B cell (primary cell): ENCODE data around the gene SASH1.

Experiments
- CTCF ChIP-seq: fragments of 200-600 bp; IDR thresholded peaks from one replicate; pipeline ENCODE4 v1.8.0; 2022; ENCODE audit warnings: antibody characterized with exemption, mild to moderate bottlenecking
- EZH2 ChIP-seq: IDR thresholded peaks from 2 replicates; pipeline ENCODE4 v1.6.1; 2012; ENCODE audit warnings: borderline replicate concordance, low read depth, mild to moderate bottlenecking, moderate library complexity, low read length; ENCODE audit not compliant: insufficient read depth, poor library complexity, severe bottlenecking

- TF ChIP-seq CTCF = no peak
- no peak for TF ChIP-seq EZH2
Measured at GRCh38 chr6:148349466-148349865, 6.8 kb downstream of the SASH1 start.
